CD14-positive monocyte (primary cell): ENCODE results near the gene SDK1. TPM values are rescaled to one million over a fixed set of nuclear protein-coding genes. Genes with fewer than 3 reads are reported as not detected.

Experiments used
- DNase-seq, 3 donors: peaks; one replicate each; pipeline ENCODE4 v3.0.0-alpha.2; 2011 to 2022
- H2AFZ ChIP-seq: 2 replicates; pipeline ENCODE4 v1.6.0; 2012; ENCODE audit warnings: mild to moderate bottlenecking, low read depth, low read length, inconsistent platforms; ENCODE audit not compliant: insufficient read depth, poor library complexity, severe bottlenecking
- H3K27ac ChIP-seq, 2 donors: 1 replicate in 1 of 2; 2 replicates in 1 of 2; pipeline ENCODE4 v1.5.1; 2012 to 2013; ENCODE audit warnings: low read length in 2 of 2, control low read depth in 1 of 2, inconsistent platforms in 1 of 2, low read depth in 1 of 2, mild to moderate bottlenecking in 1 of 2
- H3K27me3 ChIP-seq, 2 donors: one replicate each; pipeline versions ENCODE4 v1.6.0 to v1.6.1; 2011 to 2013; ENCODE audit warnings: low read length in 2 of 2; ENCODE audit not compliant: control insufficient read depth in 2 of 2, insufficient read depth in 2 of 2
- H3K36me3 ChIP-seq, 2 donors: replicated peaks in 1 of 2; 1 replicate in 1 of 2; 2 replicates in 1 of 2; pipeline versions ENCODE4 v1.5.1 to v1.6.1; 2012 to 2013; ENCODE audit warnings: low read length in 2 of 2, control low read depth in 1 of 2, inconsistent platforms in 1 of 2, mild to moderate bottlenecking in 1 of 2; ENCODE audit not compliant: insufficient read depth in 2 of 2, control insufficient read depth in 1 of 2
- H3K4me1 ChIP-seq, 2 donors: 1 replicate in 1 of 2; 2 replicates in 1 of 2; pipeline versions ENCODE4 v1.5.1 to v1.6.1; 2012 to 2013; ENCODE audit warnings: low read length in 2 of 2, control low read depth in 1 of 2, inconsistent platforms in 1 of 2, mild to moderate bottlenecking in 1 of 2, moderate library complexity in 1 of 2; ENCODE audit not compliant: insufficient read depth in 2 of 2, control insufficient read depth in 1 of 2
- H3K4me2 ChIP-seq: replicated peaks from 2 replicates; pipeline ENCODE3; 2012; ENCODE audit warnings: low read length, moderate library complexity, mild to moderate bottlenecking; ENCODE audit not compliant: poor library complexity, severe bottlenecking; ENCODE audit errors: extremely low read depth
- H3K4me3 ChIP-seq, 3 experiments: fragments of 200-600 bp in 1 of 3; sonication (generic) in 1 of 3; replicated peaks in 1 of 3; 1 replicate in 2 of 3; 2 replicates in 1 of 3; pipeline ENCODE4 v1.5.1; 2011 to 2013; ENCODE audit warnings: low read length in 3 of 3, mild to moderate bottlenecking in 3 of 3, control low read depth in 2 of 3, low read depth in 2 of 3, inconsistent platforms in 1 of 3, moderate library complexity in 1 of 3
- H3K79me2 ChIP-seq: 2 replicates; pipeline ENCODE4 v1.6.0; 2012; ENCODE audit warnings: mild to moderate bottlenecking, control low read depth, inconsistent platforms, low read length, moderate library complexity; ENCODE audit not compliant: insufficient read depth
- H3K9ac ChIP-seq: 2 replicates; pipeline ENCODE4 v1.6.0; 2017; ENCODE audit warnings: low read length, mild to moderate bottlenecking; ENCODE audit not compliant: insufficient read depth, poor library complexity, severe bottlenecking
- H3K9me3 ChIP-seq, 2 donors: replicated peaks in 1 of 2; 1 replicate in 1 of 2; 2 replicates in 1 of 2; pipeline versions ENCODE4 v1.5.1 to v1.6.1; 2012 to 2013; ENCODE audit warnings: low read length in 2 of 2, control low read depth in 1 of 2; ENCODE audit not compliant: control insufficient read depth in 1 of 2, insufficient read depth in 1 of 2
- H4K20me1 ChIP-seq: 2 replicates; pipeline ENCODE4 v1.6.0; 2012; ENCODE audit warnings: mild to moderate bottlenecking, low read length, control low read depth, moderate library complexity; ENCODE audit not compliant: insufficient read depth
- H3K27ac Mint-ChIP-seq, 7 donors: one replicate each; pipeline ENCODE4 v1.8.0; 2020; ENCODE audit warnings: mild to moderate bottlenecking in 7 of 7, mixed read lengths in 7 of 7, moderate library complexity in 6 of 7, inconsistent platforms in 2 of 7
- H3K27me3 Mint-ChIP-seq, 3 donors: one replicate each; pipeline ENCODE4 v1.8.0; 2021 to 2022; ENCODE audit warnings: low read depth in 3 of 3, mild to moderate bottlenecking in 3 of 3, mixed read lengths in 3 of 3, moderate library complexity in 3 of 3, inconsistent platforms in 1 of 3
- H3K36me3 Mint-ChIP-seq, 2 donors: one replicate each; pipeline ENCODE4 v1.8.0; 2020; ENCODE audit warnings: mixed read lengths in 2 of 2, inconsistent platforms in 1 of 2, mild to moderate bottlenecking in 1 of 2
- H3K4me1 Mint-ChIP-seq: one replicate; pipeline ENCODE4 v1.8.0; 2020; ENCODE audit warnings: mild to moderate bottlenecking, mixed read lengths
- H3K4me3 Mint-ChIP-seq, 2 donors: one replicate each; pipeline ENCODE4 v1.8.0; 2020; ENCODE audit warnings: mild to moderate bottlenecking in 2 of 2, mixed read lengths in 2 of 2, moderate library complexity in 1 of 2
- H3K9me3 Mint-ChIP-seq, 7 donors: one replicate each; pipeline ENCODE4 v1.8.0; 2020 to 2022; ENCODE audit warnings: mixed read lengths in 7 of 7, mild to moderate bottlenecking in 6 of 7, moderate library complexity in 6 of 7, inconsistent platforms in 2 of 7
- CTCF ChIP-seq: fragments of 200-600 bp; IDR thresholded peaks from one replicate; pipeline ENCODE4 v1.8.0; 2022; ENCODE audit warnings: antibody characterized with exemption, mild to moderate bottlenecking
- WGBS: methylation state at CpG from one replicate; pipeline ENCODE4 v1.1.5; 2013; ENCODE audit warnings: missing lambda C conversion rate; ENCODE audit not compliant: insufficient coverage; 5-methylcytosine and 5-hydroxymethylcytosine counted together
- intact Hi-C, 2 donors: fragments of 100-400 bp; cut with micrococcal nuclease; formaldehyde crosslinking; loops; one replicate each; pipeline versions ENCODE4 v1.15.0 to v1.15.1; 2023
- polyA plus RNA-seq, 3 donors: library from polyadenylated mRNA; depleted of rRNA in 1 of 3; unstranded in 2 of 3; stranded (reverse) in 1 of 3; fragments of 300-500 nt in 2 of 3; fragments of >200 nt in 1 of 3; fragmentation: Illumina TruSeq in 2 of 3; gene quantifications; 1 replicate in 2 of 3; 2 replicates in 1 of 3; pipeline ENCODE4 v1.2.3, GENCODE V29; 2012 to 2021

SDK1 gene
- polyA plus RNA-seq, 3 donors = 0.01 TPM; not detected in 2

GRCh38 chr7:3781607-3782006, 480.6 kb downstream of the SDK1 start:
- Histone ChIP-seq H3K36me3 (no peaks in the 10 kb centered on the region), H4K20me1 (no peaks in the 10 kb centered on the region), H3K27ac (no peak overlapping the region), H3K4me1 (no peaks in the 10 kb centered on the region), H3K9me3 (peaks cover 22 to 26% of the 10 kb centered on the region in 2 donors), H3K27me3 (no peaks in the 10 kb centered on the region), H3K4me2 (no peak overlapping the region), H3K4me3 (no peak overlapping the region), H3K79me2 (no peaks in the 10 kb centered on the region), H2AFZ (no peak overlapping the region), H3K9ac (no peak overlapping the region)
- Mint-ChIP-seq H3K4me3 (no peak overlapping the region), H3K27me3 (no peaks in the 10 kb centered on the region), H3K9me3 (peaks cover 12 to 27% (median 22%) of the 10 kb centered on the region in 7 donors), H3K4me1 (no peaks in the 10 kb centered on the region), H3K27ac (no peak overlapping the region), H3K36me3 (no peaks in the 10 kb centered on the region)
- intact Hi-C loops = no loop called here
- WGBS = 50% methylated on average over 1 of the region's 1 CpG
- no peak for TF ChIP-seq CTCF
- no peak for DNase-seq

GRCh38 chr7:3787717-3788264, 486.7 kb downstream of the SDK1 start:
- Mint-ChIP-seq H3K4me3 (no peak overlapping the region), H3K9me3 (peaks cover 0 to 2% (median 0%) of the 10 kb centered on the region in 7 donors), H3K27me3 (peaks cover 0 to 9% (median 2%) of the 10 kb centered on the region in 3 donors), H3K4me1 (no peaks in the 10 kb centered on the region), H3K27ac (no peak overlapping the region), H3K36me3 (no peaks in the 10 kb centered on the region)
- Histone ChIP-seq H4K20me1 (no peaks in the 10 kb centered on the region), H3K9ac (no peak overlapping the region), H3K9me3 (no peaks in the 10 kb centered on the region), H3K4me3 (no peak overlapping the region), H3K79me2 (no peaks in the 10 kb centered on the region), H3K4me2 (no peak overlapping the region), H3K4me1 (no peaks in the 10 kb centered on the region), H3K27me3 (no peaks in the 10 kb centered on the region), H3K27ac (no peak overlapping the region), H2AFZ (no peak overlapping the region), H3K36me3 (no peaks in the 10 kb centered on the region)
- DNase-seq = no peak
- intact Hi-C loops = no loop called here
- TF ChIP-seq CTCF = no peak
- WGBS = 57% methylated on average over 15 of the region's 15 CpGs
